Fibroblast of skin of left biceps (primary cell): ENCODE data around the gene SPN.
A peak's percentile ranks its signal among the peaks of the same experiment; 100 is the strongest.
"Not testable (repeated sequence)": the region's sequence is repeated elsewhere in the genome, so short reads cannot be mapped to it uniquely, and the experiment has no call there.

Source experiments
- DNase-seq, 2 experiments: peaks; one replicate each; pipeline ENCODE4 v3.0.0-alpha.2; 2013; ENCODE audit warnings: low read depth in 2 of 2

Gene SPN

DNA sequence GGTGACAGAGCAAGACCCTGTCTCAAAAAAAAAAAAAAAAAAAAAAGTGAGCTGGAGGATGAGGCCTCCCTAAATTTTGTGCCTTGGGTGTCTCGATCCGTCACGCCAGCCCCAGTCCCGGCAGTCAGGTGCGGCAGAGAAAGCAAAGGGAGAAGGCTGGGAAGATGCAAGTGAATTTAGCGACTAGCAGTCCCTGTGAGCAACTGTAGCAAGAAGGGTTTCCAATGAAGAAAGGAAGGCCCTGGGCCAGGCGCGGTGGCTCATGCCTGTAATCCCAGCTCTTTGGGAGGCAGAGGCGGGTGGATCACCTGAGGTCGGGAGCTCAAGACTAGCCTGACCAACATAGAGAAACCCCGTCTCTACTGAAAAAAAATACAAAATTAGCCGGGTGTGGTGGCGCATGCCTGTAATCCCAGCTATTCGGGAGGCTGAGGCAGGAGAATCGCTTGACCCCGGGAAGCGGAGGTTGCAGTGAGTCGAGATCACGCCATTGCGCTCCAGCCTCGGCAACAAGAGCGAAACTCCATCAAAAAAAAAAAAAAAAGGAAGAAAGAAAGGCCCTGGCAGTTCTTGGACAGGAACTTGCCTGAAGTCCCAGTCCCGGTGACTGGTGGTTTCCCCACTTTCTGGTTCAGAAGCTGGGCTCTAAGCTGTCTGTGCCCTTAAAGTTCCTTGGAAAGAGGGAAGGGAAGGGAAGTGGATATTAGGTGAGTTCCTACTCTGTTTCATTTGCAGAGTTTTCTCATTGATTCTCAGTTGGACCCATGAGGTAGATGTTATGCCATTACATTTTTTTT, 14.1 kb downstream of the SPN start:
- no peak for DNase-seq

DNA sequence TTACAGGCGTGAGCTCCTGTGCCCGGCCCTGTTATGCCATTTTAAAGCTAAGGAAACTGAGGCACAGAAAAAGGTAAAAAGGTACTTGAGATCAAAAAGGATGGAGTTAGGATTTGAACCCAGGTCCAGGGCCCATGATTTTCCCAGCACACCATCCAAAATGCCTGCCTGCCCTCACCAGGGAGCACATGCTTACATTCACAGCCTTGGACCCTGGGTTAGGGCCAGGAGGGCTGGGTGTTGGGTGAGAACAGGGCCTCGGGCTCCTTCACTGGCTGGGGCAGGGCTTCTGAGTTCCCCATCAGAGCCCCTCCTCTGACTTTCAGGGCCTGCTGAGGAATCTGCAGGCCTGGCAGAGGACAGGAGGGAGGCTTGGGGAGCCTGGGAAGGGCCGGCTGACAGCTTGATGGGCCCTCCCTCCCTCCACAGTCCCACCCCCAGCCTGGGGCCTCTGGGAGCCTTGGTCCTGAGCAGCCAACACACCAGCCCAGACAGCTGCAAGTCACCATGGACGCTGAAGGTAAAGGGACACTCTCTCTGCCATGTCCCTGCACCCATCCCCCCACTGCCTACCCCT, 15.7 kb downstream of the SPN start, which contains the start of gene QPRT:
Gene QPRT, plus strand, starts transcription at position 490 of the 577 bp plus-strand sequence. Its CDS starts 18 bp downstream, at position 508.
- peak; percentile 31 to 36 for DNase-seq

DNA sequence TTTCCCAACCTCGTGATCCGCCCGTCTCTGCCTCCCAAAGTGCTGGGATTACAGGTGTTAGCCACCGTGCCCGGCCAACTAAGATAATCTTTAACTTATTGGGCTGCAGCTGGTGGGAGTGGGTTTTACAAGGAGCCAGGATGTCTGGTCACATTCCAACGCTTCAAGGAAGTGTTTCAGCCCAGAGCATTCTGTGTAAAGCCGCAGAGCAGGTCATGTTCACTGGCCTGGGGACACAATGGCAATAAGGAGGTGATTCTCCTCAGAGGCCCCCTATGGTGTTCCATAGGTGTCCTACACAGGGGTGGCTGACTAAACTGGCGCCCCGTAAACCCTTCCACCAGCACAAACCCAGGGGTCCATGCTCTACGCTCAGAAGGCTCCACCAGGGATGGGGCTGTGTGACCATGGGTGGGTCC, 17.1 kb downstream of the SPN start:
- no peak for DNase-seq

DNA sequence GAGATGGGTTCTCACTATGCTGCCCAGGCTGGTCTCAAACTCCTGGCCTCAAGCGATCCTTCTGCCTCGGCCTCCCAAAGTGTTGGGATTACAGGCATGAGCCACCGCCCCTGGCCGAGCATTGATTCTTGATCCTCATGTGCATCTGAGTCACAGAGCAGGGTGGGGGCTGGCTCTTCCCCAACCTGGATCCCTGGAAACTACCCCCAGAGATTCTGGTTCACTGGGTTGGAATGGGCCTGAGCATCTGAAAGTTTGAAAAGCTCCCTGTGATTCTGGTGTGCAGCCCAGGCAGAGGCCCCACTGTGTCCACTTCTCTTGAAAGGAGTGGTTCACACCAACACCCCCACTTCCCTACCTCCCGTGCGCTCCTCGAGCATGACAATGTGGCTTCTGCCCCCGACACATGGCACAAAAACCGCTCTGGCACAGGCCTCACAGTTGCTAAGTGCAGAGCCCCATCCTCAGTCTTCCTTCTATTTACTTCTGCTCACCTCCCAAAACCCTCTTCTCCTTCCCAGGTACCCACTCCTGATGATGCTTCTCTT, 20.6 kb downstream of the SPN start:
- no peak for DNase-seq

DNA sequence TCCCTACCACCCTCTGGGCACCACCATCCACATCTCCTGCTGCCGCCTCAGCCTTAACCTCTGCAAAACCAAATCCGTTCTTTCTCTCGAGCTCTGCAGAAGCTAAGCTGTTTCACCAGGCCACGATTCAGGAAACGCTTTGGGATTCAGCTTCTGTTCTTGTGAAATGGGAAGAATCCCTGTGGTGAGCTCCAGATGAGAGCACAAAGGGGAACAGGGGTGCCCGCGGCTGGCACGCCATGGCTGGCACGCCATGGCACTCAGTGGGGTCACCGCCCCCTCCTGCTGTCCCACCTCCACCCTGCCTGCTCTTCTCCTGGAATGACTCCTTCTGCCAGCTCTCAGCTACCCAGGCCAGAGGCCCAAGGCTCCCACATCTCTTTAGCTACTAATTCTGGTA, 21.6 kb downstream of the SPN start:
- no peak for DNase-seq

DNA sequence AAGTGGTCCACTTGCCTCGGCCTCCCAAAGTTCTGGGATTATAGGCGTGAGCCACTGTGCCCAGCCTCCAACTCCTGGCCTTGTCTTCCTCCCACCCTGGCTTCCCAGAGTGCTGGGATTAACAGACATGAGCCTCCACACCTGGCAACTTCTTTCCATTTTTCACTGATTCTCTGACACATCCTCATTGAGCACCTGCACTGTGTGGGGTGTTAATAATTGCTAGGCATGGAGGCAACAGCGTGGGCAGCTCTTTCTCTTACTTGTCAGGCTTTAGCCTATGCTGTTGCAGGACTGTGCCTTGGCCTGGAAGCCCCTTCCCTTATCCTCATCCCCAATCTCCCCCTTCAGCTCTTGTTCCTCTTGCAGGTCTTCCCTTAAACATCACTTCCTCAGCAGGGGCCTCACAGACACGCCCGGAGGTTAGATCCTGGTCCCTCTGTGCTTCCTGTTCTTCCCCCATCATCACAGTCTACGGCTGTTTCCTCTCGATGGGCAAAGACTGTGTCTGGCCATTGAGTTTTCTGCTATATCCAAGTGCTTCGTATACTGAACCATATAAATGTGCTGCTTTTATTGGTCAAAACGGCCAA, 23.8 kb downstream of the SPN start:
- no peak for DNase-seq

DNA sequence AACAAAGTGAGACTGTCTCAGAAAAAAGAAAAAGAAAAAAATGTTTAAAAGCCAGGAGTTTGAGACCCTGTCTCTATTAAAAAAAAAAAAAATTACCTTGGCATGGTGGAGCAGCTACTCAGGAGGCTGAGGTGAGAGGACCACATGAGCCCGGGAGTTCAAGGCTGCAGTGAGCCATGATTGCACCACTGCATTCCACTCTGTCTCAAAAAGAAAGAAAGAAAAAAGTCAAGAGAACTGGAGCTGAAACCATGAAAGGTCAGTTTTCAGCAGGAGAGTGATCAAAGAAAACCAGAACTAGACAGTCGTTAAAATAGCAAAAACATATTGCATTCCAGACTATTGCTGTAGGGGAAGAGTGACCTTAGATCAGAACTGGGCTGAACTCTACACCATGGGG, 24.7 kb downstream of the SPN start:
- no peak for DNase-seq

DNA sequence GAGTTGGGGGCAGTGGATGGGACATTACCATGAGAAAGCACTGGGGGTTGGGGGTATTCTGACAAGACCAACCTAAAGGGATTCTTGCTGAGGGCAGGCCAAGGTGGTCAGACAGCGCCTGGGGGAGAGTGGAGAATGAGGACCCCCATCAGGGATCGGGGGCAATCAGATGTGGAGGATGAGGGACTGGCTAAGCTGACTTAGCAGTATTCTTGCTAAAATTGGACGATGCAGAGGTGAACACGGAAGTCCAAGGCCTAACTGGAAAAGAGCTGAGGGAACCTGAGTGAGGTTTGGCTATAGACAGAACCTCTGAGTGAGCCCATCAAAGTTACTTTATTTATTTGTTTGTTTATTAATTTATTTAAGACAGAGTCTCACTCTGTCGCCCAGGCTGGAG, 25.1 kb downstream of the SPN start:
- no peak for DNase-seq

DNA sequence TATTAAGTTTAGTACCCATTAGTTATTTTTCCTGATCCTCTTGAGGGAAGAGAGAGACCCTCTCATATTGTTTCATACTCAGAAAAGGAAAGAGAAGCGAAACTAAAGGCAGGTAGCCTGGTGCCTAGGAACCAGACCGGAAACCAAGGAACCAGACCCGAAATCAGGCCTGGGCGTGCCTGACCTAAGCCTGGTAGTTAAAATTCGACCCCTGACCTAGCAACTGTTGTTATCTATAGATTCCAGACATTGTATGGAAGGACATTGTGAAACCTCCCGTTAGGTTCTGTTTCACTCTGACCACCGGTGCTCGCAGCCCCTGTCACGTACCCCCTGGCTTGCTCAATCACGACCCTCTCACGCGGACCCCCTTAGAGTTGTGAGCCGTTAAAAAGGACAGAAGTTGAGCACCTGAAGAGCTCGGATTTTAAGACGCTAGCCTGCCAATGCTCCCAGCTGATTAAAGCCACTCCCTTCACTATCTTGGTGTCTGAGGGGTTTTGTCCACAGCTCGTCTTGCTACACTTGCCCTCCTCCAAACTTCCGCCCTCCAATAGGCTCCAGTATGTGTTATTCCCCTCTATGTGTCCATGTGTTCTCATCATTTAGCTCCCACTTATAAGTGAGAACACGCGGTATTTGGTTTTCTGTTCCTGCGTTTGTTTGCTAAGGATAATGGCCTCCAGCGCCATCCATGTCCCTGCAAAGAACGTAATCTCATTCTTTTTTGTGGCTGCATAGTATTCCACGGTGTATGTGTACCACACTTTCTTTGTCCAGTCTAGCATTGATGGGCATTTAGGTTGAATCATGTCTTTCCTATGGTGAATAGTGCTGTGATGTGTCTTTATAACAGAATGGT, 26.7 kb downstream of the SPN start:
- not testable (repeated sequence) for DNase-seq

DNA sequence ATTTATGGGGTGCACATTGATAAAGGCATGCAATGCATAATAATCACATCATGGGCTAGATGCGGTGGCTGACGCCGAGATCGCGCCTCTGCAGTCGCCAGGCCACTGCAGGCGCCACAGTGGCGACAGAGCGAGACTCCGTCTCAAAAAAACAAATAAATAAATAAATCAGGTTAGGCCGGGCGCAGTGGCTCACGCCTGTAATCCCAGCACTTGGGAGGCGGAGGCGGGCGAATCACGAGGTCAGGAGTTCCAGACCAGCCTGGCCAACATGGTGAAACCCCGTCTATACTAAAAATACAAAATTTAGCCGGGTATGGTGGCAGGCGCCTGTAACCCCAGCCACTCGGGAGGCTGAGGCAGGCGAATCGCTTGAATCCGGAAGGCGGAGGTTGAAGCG, 29.6 kb downstream of the SPN start:
- DNase-seq = not testable (repeated sequence)

DNA sequence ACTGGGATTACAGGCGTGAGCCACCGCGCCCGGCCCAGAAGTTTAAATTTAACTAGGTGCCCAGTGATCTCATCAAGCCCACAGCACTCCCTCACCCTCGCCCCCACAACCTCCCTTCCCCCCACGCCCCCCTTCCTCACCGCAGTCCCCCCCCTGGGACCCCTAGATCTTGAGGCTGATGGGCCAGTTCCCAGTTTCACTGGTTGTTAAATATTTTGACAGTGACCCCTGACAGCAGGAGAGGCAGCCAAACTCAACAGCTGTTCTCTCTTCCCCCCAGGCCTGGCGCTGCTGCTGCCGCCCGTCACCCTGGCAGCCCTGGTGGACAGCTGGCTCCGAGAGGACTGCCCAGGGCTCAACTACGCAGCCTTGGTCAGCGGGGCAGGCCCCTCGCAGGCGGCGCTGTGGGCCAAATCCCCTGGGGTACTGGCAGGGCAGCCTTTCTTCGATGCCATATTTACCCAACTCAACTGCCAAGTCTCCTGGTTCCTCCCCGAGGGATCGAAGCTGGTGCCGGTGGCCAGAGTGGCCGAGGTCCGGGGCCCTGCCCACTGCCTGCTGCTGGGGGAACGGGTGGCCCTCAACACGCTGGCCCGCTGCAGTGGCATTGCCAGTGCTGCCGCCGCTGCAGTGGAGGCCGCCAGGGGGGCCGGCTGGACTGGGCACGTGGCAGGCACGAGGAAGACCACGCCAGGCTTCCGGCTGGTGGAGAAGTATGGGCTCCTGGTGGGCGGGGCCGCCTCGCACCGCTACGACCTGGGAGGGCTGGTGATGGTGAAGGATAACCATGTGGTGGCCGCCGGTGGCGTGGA, 31.5 kb downstream of the SPN start:
- no peak for DNase-seq

DNA sequence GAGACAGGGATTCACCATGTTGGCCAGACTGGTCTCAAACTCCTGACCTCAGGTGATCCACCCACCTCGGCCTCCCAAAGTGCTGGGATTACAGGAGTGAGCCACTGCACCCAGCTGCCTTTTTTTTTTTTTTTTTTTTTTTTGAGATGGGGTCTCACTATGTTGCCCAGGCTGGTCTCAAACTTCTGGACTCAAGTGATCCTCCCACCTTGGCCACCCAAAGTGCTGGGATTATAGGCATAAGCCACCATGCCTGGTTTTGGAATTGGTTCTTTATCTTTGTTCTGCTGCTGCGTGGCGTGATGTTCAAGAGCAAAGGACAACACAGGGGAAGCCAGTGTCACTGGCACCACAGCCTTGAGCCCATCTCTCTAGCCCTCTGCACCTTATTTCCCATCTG, 32.6 kb downstream of the SPN start:
- DNase-seq = not testable (repeated sequence)

DNA sequence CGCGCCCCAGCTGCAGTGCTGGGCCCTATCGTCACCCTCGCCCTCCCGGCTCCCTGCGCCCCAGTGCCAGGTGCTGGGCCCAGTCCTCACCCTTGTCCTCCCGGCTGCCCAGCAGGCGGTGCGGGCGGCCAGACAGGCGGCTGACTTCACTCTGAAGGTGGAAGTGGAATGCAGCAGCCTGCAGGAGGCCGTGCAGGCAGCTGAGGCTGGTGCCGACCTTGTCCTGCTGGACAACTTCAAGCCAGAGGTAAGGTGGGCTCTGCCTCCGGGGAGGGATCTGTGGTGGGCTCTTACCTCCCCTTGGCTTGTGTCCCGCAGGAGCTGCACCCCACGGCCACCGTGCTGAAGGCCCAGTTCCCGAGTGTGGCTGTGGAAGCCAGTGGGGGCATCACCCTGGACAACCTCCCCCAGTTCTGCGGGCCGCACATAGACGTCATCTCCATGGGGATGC, 33.9 kb downstream of the SPN start:
- no peak for DNase-seq

DNA sequence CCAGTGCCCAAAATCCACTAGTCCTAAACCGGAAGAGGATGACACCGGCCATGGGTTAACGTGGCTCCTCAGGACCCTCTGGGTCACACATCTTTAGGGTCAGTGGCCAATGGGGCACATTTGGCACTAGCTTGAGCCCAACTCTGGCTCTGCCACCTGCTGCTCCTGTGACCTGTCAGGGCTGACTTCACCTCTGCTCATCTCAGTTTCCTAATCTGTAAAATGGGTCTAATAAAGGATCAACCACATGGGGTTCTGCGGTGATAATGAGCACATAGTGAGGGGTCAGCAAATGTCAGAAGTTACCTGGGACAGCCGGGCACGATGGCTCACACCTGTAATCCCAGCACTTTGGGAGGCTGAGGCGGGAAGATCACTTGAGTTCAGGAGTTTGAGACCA, 34.3 kb downstream of the SPN start:
- no peak for DNase-seq

DNA sequence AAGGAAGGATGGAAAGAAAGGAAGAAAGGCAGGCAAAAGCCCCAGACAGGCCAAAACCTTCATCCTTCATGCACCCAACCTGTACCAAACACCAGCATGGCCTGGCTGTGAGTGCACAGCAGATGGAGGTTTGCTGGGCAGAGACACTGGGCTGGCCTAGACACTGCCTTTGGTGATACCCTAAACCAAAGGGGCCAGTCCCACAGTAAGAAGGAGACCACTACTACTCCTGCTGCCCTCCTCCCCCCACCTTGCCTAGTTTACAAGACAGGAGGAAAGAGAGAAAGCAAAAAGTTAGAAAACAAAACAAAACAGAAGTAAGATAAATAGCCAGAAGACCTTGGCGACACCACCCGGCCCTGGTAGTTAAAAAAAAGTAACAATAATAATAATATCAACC, 35.0 kb downstream of the SPN start:
- no peak for DNase-seq

DNA sequence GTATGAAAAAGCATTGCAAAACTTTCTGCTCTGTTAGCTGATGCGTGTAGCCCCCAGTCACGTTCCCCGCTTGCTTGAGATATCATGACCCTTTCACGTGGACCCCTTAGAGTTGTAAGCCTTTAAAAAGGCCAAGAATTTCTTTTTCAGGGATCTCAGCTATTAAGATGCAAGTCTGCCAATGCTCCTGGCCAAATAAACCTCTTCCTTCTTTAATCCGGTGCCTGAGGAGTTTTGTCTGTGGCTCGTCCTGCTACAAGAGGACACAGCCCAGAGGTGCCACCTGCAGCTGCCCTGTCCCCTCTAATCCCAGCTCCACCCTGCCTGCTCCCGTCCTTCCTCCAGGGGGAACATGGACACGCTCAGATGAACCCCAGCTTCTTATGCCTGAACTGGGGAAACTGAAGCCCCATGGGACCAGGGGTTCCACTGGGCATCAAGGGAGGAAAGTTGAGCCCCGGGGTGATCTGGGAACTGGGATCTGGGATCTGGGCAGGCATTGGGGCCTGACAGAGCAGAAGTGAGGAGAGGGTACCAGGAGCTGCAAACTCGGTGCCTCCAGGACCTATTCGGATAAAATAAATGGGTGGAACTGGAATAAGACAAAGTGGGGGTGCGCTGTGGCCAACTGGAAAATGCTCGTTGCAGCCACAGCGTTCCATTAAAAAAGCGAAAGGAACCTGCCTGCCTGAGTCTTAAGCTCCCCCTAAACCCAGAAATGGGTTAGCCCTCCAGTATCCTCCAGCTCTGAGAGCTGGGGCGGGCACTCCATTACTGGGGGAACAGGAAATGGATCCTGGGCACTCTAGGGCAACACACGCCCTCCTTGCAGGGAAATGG, 35.7 kb downstream of the SPN start:
- DNase-seq = no peak

DNA sequence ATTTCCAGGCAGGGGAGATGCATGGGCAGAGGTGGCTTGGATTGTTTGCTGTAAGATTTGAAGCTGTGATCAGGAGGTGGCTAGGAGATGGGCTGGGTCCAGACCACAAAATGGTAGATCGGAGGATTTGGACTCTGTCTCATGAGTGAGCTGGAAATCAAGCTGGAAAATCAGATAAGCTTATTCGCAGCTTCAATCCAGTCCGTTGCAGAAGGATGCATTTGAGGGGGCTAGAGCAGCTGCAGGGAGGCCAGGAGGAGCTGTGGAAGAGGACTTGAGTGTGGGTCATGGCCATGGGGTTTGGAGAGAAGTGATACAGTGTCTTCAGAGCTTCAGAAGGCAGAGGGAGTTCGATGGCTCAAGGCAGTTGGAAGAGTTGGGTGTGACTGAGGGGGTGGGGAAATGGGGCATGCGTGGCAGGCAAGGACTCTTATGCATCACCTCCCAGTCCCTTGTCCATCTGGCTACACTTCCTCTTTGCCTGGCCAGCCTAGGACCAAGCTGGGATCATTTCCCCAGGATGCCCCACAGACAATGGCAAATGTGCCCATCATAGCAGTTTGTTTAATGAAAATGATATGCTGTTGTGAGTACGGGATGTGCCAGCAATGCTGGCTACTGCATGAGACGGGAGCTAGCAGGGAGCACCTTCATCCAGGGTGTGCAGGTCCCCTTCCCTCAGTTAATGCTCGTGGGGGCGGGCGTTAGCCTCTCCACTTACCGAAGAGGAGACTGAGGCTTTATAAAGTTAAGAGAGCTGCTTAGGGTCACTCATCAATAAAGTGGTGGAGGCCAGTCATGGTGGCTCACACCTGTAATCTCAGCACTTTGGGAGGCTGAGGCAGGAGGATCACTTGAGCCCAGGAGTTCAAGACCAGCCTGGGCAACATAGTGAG, 36.5 kb downstream of the SPN start:
- no peak for DNase-seq

DNA sequence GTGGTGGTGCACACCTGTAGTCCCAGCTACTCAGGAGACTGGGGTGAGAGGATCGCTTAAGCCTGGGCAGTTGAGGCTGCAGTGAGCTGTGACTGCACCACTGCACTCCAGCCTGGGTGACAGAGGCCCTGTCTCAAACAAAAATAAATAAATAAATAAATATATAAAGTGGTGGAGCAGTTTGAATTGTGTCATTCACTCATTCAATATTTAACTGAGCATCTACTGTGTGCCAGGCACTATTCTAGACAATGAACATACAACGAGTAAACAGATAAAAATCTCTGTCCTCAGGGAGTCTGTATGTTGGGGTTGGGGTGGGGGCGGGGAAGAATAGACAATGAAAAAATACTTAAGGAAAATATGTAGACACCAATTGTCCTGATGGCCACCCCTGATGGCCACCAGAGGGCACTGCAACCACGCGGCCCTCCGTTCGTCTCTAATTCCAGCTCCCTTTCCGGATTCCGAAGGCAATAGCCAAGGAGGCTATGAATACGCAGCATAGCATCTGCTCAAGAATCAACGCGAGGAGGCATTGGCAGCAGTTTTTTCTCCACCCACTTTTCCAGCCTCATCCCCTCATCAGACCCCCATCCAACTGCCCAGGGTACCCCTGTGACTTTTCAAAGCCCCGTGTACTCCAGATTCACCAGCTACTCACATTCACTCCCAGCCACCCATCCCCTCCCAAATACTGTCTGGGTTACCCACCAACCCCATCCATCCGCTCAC, 37.4 kb downstream of the SPN start:
- peak; percentile 53 to 54 for DNase-seq
